HepG2 (cell line): ENCODE data around the gene RBAK. TPM values are rescaled to one million over a fixed set of nuclear protein-coding genes. Genes with fewer than 3 reads are reported as not detected.
A peak's percentile ranks its signal among the peaks of the same experiment; 100 is the strongest.

Experiments
- AHDC1 ChIP-seq: sonication (generic); formaldehyde crosslinking; IDR thresholded peaks from 2 replicates; pipeline ENCODE4 v1.5.1; 2020; ENCODE audit warnings: mild to moderate bottlenecking, missing genetic modification reagents, borderline replicate concordance
- BORCS8-MEF2B ChIP-seq: sonication (generic); formaldehyde crosslinking; IDR thresholded peaks from 2 replicates; pipeline ENCODE4 v1.8.0; 2022; ENCODE audit warnings: mild to moderate bottlenecking, missing genetic modification reagents
- CHD2 ChIP-seq: IDR thresholded peaks from 2 replicates; pipeline ENCODE4 v1.6.1; 2011; ENCODE audit warnings: low read depth, low read length, improper control_type of control experiment
- CREBL2 ChIP-seq: sonication (generic); formaldehyde crosslinking; IDR thresholded peaks from 2 replicates; pipeline ENCODE4 v1.8.1; 2023; ENCODE audit warnings: missing genetic modification reagents, mild to moderate bottlenecking, borderline replicate concordance
- ELF4 ChIP-seq: sonication (generic); formaldehyde crosslinking; IDR thresholded peaks from 2 replicates; pipeline ENCODE4 v1.5.0; 2020; ENCODE audit warnings: missing genetic modification reagents, mild to moderate bottlenecking, moderate library complexity, borderline replicate concordance
- ERF ChIP-seq: IDR thresholded peaks from 2 replicates; pipeline ENCODE4 v1.6.1; 2018; ENCODE audit warnings: missing biosample characterization, missing genetic modification reagents
- ETV5 ChIP-seq: IDR thresholded peaks from 2 replicates; pipeline ENCODE4 v1.6.1; 2018; ENCODE audit warnings: missing biosample characterization, missing genetic modification reagents, inconsistent platforms, borderline replicate concordance
- HDAC6 ChIP-seq: fragments of 200-600 bp; sonication (generic); IDR thresholded peaks from 2 replicates; pipeline ENCODE4 v1.7.0; 2017; ENCODE audit warnings: mild to moderate bottlenecking, antibody characterized with exemption, low read length, low read depth
- KDM6A ChIP-seq: IDR thresholded peaks from 2 replicates; pipeline ENCODE4 v1.6.1; 2016; ENCODE audit warnings: low read depth
- PBX2 ChIP-seq: IDR thresholded peaks from 2 replicates; pipeline ENCODE4 v1.6.1; 2016; ENCODE audit warnings: control low read depth
- RBFOX2 ChIP-seq: fragments of 200-400 bp; formaldehyde crosslinking; IDR thresholded peaks from 2 replicates; pipeline ENCODE4 v1.6.1; 2017; ENCODE audit warnings: low read depth, mild to moderate bottlenecking, low read length
- RBM39 ChIP-seq: fragments of 200-400 bp; formaldehyde crosslinking; IDR thresholded peaks from one replicate; pipeline ENCODE4 v1.6.1; 2018; ENCODE audit warnings: antibody characterized with exemption, mild to moderate bottlenecking, low read depth, low read length; ENCODE audit not compliant: poor library complexity, severe bottlenecking
- RXRA ChIP-seq: sonication (generic); formaldehyde crosslinking; IDR thresholded peaks from 2 replicates; pipeline ENCODE4 v1.5.1; 2020; ENCODE audit warnings: missing genetic modification reagents
- ZBTB14 ChIP-seq: sonication (generic); formaldehyde crosslinking; IDR thresholded peaks from 2 replicates; pipeline ENCODE4 v1.4.0; 2020; ENCODE audit warnings: missing genetic modification reagents
- ZNF292 ChIP-seq: sonication (generic); formaldehyde crosslinking; IDR thresholded peaks from 2 replicates; pipeline ENCODE4 v1.8.1; 2022; ENCODE audit warnings: mild to moderate bottlenecking, low read depth, missing genetic modification reagents, borderline replicate concordance
- ZNF335 ChIP-seq: sonication (generic); formaldehyde crosslinking; IDR thresholded peaks from 2 replicates; pipeline ENCODE4 v1.4.0; 2020; ENCODE audit warnings: missing genetic modification reagents
- ZNF546 ChIP-seq: sonication (generic); formaldehyde crosslinking; conservative IDR thresholded peaks from 2 replicates; pipeline ENCODE4 v1.8.1; 2023; ENCODE audit warnings: mild to moderate bottlenecking, missing genetic modification reagents
- ZNF607 ChIP-seq: sonication (generic); formaldehyde crosslinking; IDR thresholded peaks from 2 replicates; pipeline ENCODE4 v1.5.1; 2020; ENCODE audit warnings: missing genetic modification reagents, mild to moderate bottlenecking, borderline replicate concordance
- ZNF841 ChIP-seq: sonication (generic); formaldehyde crosslinking; IDR thresholded peaks from 2 replicates; pipeline ENCODE4 v1.8.1; 2023; ENCODE audit warnings: missing genetic modification reagents, borderline replicate concordance
- ZSCAN22 ChIP-seq: sonication (generic); formaldehyde crosslinking; IDR thresholded peaks from 2 replicates; pipeline ENCODE4 v1.4.0; 2020; ENCODE audit warnings: mild to moderate bottlenecking, missing genetic modification reagents
- polyA plus RNA-seq, 8 experiments: library from polyadenylated mRNA; depleted of rRNA in 3 of 8; stranded (reverse) in 7 of 8; unstranded in 1 of 8; fragments of >200 nt; fragmentation: Illumina TruSeq in 4 of 8; extraction: Trizol in 4 of 8; gene quantifications; 2 replicates each; pipeline versions ENCODE4 v1.2.1 to v1.2.3, GENCODE V29; 2011 to 2016; ENCODE audit warnings: low read depth in 4 of 8, missing spikeins in 1 of 8, mixed read lengths in 1 of 8; ENCODE audit not compliant: insufficient read depth in 1 of 8
- total RNA-seq, 5 experiments: library from RNA; depleted of rRNA; stranded (reverse); fragments of >200 nt; fragmentation: Illumina TruSeq; extraction: Trizol; gene quantifications; 2 replicates each; pipeline ENCODE4 v1.2.3, GENCODE V29; 2016; ENCODE audit warnings: low read depth in 1 of 5
- TF ChIP-seq, protein P1 (sequence below): sonication (generic); formaldehyde crosslinking; IDR thresholded peaks from 2 replicates; pipeline ENCODE4 v1.4.0; 2020; ENCODE audit warnings: mild to moderate bottlenecking, missing genetic modification reagents

Gene RBAK
- total and polyA plus RNA-seq, 2 of the 13 experiments (the other 11 are each of a cell fraction or from before 2014, with no cell fraction given), result 4.4 to 11.8 TPM

- peak; percentile 85 for TF ChIP-seq ZBTB14 (CRISPR knock-in tag)
- no peak for TF ChIP-seq HDAC6
- TF ChIP-seq KDM6A (CRISPR knock-in tag), result no peak
- TF ChIP-seq RXRA (CRISPR knock-in tag), result peak; percentile 92
- TF ChIP-seq ZNF546 (CRISPR knock-in tag), result peak; percentile 70; the same call in 1 of the 2 replicates
- peak; percentile 97 for TF ChIP-seq RBFOX2
- TF ChIP-seq CHD2, result peak; percentile 91
- TF ChIP-seq, protein P1, sequence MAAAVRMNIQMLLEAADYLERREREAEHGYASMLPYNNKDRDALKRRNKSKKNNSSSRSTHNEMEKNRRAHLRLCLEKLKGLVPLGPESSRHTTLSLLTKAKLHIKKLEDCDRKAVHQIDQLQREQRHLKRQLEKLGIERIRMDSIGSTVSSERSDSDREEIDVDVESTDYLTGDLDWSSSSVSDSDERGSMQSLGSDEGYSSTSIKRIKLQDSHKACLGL (CRISPR knock-in tag), result peak; percentile 64
- peak; percentile 87 for TF ChIP-seq ZNF607
- peak; percentile 56 for TF ChIP-seq RBM39
- no peak for TF ChIP-seq BORCS8-MEF2B
- no peak for TF ChIP-seq ZNF335 (CRISPR knock-in tag)
- peak; percentile 36; the same call in 1 of the 2 replicates for TF ChIP-seq CREBL2 (CRISPR knock-in tag)
- TF ChIP-seq ELF4 (CRISPR knock-in tag), result peak; percentile 48; the same call in 1 of the 2 replicates
- TF ChIP-seq ERF, result no peak
- no peak for TF ChIP-seq PBX2
- TF ChIP-seq AHDC1, result no peak
- TF ChIP-seq ETV5 (CRISPR knock-in tag), result peak; percentile 85
- TF ChIP-seq ZNF292 (CRISPR knock-in tag), result no peak
- no peak for TF ChIP-seq ZNF841
- 0 out of 2 replicates have a peak, but pooled peaks have one; percentile 39 for TF ChIP-seq ZSCAN22 (CRISPR knock-in tag)
Observed at GRCh38 chr7:5045558-5046396, at the start of gene RBAK (continued).
